Osteocyte (in vitro differentiated cells): Measurements from ENCODE around the gene ARHGAP24. TPM values are rescaled to one million over a fixed set of nuclear protein-coding genes. Genes with fewer than 3 reads are reported as not detected.
"Not testable (repeated sequence)": the region's sequence is repeated elsewhere in the genome, so short reads cannot be mapped to it uniquely, and the experiment has no call there.

Experiments used
- DNase-seq: peaks from one replicate; pipeline ENCODE4 v3.0.0; 2021; ENCODE audit warnings: mixed read lengths; ENCODE audit not compliant: unreplicated experiment; ENCODE audit errors: extremely low spot score
- H3K27ac Mint-ChIP-seq: one replicate; pipeline ENCODE4 v1.8.0; 2021; ENCODE audit warnings: mild to moderate bottlenecking, mixed read lengths; ENCODE audit not compliant: unreplicated experiment
- H3K27me3 Mint-ChIP-seq: one replicate; pipeline ENCODE4 v1.8.0; 2021; ENCODE audit warnings: mixed read lengths; ENCODE audit not compliant: unreplicated experiment
- H3K36me3 Mint-ChIP-seq: one replicate; pipeline ENCODE4 v1.8.0; 2021; ENCODE audit warnings: mixed read lengths; ENCODE audit not compliant: unreplicated experiment
- H3K4me1 Mint-ChIP-seq: one replicate; pipeline ENCODE4 v1.8.0; 2021; ENCODE audit warnings: mixed read lengths; ENCODE audit not compliant: unreplicated experiment
- H3K4me3 Mint-ChIP-seq: one replicate; pipeline ENCODE4 v1.8.0; 2021; ENCODE audit warnings: mild to moderate bottlenecking, moderate library complexity, mixed read lengths; ENCODE audit not compliant: unreplicated experiment
- H3K9me3 Mint-ChIP-seq: one replicate; pipeline ENCODE4 v1.8.0; 2021; ENCODE audit warnings: mixed read lengths; ENCODE audit not compliant: unreplicated experiment
- total RNA-seq: library from RNA; stranded (reverse); gene quantifications from 2 replicates; pipeline ENCODE4 v1.2.1, GENCODE V29; 2021
- TF ChIP-seq, protein P1 (sequence below): fragments of 200-600 bp; sonication (generic); IDR thresholded peaks from 2 replicates; pipeline ENCODE4 v1.5.0; 2021; ENCODE audit warnings: antibody characterized with exemption, mild to moderate bottlenecking, moderate library complexity

ARHGAP24 gene
- total RNA-seq, 1 donor from 2014 or later = 29.3 TPM

DNA sequence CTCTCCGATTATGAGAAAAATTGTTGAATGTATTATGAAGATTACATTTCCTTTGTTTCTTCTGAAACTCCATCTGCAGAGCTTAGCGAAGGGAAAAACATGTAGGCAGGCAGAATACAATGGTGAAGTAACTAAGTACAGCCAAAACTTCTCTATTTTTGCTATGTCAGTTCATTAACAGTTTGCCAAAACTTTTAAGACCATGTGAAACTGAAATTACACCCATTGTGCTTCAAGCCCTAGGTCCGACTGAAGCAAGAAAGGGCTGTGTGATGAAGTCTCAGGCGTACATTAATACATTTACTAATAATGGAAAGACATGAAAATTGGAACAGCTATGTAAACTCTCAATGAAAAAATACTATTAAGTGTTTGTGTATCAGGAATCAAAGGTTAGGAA, 486.9 kb downstream of the ARHGAP24 start:
- peaks cover 33% of the 10 kb centered on the region for H3K4me1 Mint-ChIP-seq
- TF ChIP-seq, protein P1, sequence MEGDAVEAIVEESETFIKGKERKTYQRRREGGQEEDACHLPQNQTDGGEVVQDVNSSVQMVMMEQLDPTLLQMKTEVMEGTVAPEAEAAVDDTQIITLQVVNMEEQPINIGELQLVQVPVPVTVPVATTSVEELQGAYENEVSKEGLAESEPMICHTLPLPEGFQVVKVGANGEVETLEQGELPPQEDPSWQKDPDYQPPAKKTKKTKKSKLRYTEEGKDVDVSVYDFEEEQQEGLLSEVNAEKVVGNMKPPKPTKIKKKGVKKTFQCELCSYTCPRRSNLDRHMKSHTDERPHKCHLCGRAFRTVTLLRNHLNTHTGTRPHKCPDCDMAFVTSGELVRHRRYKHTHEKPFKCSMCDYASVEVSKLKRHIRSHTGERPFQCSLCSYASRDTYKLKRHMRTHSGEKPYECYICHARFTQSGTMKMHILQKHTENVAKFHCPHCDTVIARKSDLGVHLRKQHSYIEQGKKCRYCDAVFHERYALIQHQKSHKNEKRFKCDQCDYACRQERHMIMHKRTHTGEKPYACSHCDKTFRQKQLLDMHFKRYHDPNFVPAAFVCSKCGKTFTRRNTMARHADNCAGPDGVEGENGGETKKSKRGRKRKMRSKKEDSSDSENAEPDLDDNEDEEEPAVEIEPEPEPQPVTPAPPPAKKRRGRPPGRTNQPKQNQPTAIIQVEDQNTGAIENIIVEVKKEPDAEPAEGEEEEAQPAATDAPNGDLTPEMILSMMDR = no peak
- H3K9me3 Mint-ChIP-seq = no peaks in the 10 kb centered on the region
- DNase-seq = no peak
- no peaks in the 10 kb centered on the region for H3K36me3 Mint-ChIP-seq
- no peak overlapping the region for H3K4me3 Mint-ChIP-seq
- no peak overlapping the region for H3K27ac Mint-ChIP-seq
- H3K27me3 Mint-ChIP-seq = no peaks in the 10 kb centered on the region

DNA sequence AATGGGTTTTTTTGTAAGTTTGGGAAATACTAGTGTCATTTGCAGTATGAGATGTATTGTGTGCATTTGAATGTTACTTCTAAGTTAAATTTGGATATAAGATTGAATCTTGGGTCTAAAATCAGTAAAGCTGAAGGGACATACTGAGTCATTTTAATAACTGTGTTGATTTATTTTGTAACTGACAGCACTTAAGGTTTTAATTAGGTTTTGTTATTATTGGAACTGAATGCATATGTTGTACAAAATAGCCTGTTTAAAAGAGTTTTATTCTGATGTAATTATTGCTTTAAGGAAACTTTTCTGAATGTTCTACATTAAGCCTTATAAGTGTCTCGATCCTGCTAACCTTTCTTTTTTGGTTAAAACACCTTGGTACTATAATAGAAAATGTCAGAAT, 488.3 kb downstream of the ARHGAP24 start:
- TF ChIP-seq, protein P1 = no peak
- Mint-ChIP-seq H3K9me3 (no peaks in the 10 kb centered on the region), H3K27ac (no peak overlapping the region), H3K36me3 (no peaks in the 10 kb centered on the region), H3K4me3 (no peak overlapping the region), H3K4me1 (peaks cover 32% of the 10 kb centered on the region), H3K27me3 (no peaks in the 10 kb centered on the region)
- DNase-seq = no peak

DNA sequence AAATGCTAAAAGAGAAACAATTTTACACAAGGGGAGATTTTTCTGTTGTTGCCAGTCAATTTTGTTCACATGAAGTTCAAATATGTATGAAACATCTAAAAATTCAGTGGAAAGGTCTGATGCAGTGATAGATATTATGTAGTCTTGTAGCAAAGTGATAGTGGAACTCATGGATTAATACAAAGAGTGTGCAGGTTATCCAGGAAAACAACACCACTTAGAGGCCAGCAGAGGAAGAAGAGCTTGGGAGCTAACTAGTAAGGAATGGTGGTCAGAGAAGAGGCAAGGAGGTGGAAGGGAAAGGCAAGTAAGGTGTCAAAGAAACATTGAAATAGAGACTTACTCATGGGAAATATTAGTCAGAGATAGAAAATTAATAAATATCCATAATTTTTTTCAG, 489.3 kb downstream of the ARHGAP24 start:
- no peaks in the 10 kb centered on the region for H3K27me3 Mint-ChIP-seq
- no peaks in the 10 kb centered on the region for H3K36me3 Mint-ChIP-seq
- TF ChIP-seq, protein P1 = peak; percentile 46
- H3K4me1 Mint-ChIP-seq = peaks cover 35% of the 10 kb centered on the region
- H3K4me3 Mint-ChIP-seq = no peak overlapping the region
- DNase-seq = no peak
- H3K27ac Mint-ChIP-seq = no peak overlapping the region
- H3K9me3 Mint-ChIP-seq = no peaks in the 10 kb centered on the region

DNA sequence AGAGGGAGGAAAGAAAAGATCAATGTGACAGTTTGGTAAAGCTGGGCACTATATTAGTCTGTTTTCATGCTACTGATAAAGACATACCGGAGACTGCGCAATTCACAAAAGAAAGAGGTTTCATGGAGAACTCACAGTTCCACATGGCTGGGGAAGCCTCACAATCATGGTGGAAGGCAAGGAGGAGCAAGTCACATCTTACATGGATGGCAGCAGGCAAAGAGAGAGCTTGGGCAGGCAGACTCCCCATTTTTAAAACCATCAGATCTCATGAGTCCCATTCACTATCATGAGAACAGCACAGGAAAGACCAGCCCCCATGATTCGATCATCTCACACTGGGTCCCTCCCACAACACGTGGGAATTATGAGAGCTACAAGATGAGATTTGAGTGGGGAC, 490.1 kb downstream of the ARHGAP24 start:
- H3K9me3 Mint-ChIP-seq, H3K4me3 Mint-ChIP-seq, H3K27me3 Mint-ChIP-seq, H3K36me3 Mint-ChIP-seq, DNase-seq, H3K27ac Mint-ChIP-seq: not testable (repeated sequence)
- peaks cover 41% of the 10 kb centered on the region for H3K4me1 Mint-ChIP-seq

DNA sequence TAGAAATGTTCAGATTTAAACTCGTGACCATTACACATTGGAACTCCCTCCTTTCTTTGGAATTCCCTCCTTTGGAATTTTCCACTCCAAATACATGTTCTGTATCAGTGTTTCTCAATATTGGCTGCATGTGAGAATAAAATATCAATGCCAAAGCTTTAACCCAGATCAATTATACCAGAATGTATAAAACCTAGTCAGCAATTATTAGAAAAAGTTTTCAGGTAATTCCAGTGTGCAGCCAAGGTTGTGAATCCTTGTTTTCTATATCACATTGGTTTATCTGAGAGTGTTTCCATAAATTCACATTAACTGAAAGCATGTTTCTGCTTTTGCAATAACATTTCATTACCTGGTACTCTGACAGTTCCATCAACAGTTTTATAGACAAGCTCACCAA, 490.6 kb downstream of the ARHGAP24 start:
- H3K36me3 Mint-ChIP-seq = no peaks in the 10 kb centered on the region
- no peak for DNase-seq
- no peak overlapping the region for H3K4me3 Mint-ChIP-seq
- no peaks in the 10 kb centered on the region for H3K9me3 Mint-ChIP-seq
- no peak overlapping the region for H3K27ac Mint-ChIP-seq
- H3K27me3 Mint-ChIP-seq = no peaks in the 10 kb centered on the region
- TF ChIP-seq, protein P1 = no peak
- peaks cover 46% of the 10 kb centered on the region for H3K4me1 Mint-ChIP-seq

DNA sequence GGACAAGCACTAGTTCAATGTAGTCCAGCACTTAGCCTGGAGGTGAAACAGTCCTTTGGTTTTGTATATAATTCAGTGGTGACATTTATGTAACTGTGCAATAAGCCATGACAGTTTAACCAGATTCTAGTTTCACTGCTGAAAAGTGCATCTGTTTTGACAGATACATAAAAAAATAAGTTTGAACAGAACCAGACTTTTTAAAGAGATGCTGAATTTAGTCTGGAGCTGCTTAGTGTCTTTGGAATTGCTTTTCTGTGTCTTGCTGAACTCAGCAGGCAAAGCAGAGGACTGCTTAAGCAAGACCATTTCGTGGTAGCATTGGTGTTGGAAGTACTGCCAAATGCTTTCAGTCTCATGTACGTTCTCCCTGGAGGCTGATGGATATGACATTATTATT, 491.4 kb downstream of the ARHGAP24 start:
- Mint-ChIP-seq H3K4me1 (peaks cover 48% of the 10 kb centered on the region), H3K27me3 (no peaks in the 10 kb centered on the region), H3K36me3 (no peaks in the 10 kb centered on the region), H3K4me3 (no peak overlapping the region), H3K9me3 (no peaks in the 10 kb centered on the region), H3K27ac (no peak overlapping the region)
- TF ChIP-seq, protein P1 = no peak
- DNase-seq = no peak
